Endothelial cell of umbilical vein (primary cell): ENCODE measurements around the gene MADCAM1. TPM values are rescaled to one million over a fixed set of nuclear protein-coding genes. Genes with fewer than 3 reads are reported as not detected.

Source experiments
- BruUV-seq: library from RNA; stranded (reverse); fragments of 400-500 nt; replicated peaks from 2 replicates; lab custom pipeline; 2021; lab: Mats Ljungman, UMichigan
- CTCF ChIA-PET: fragments of 300-600, 350-600 bp; sonication (Branson Sonifier 250); formaldehyde crosslinking; loops from one replicate; lab custom pipeline; 2021; ENCODE audit warnings: antibody characterized with exemption, inconsistent platforms; lab: Charles Lee
- POLR2A ChIA-PET: fragments of 300-600, 350-600 bp; sonication (Branson Sonifier 250); formaldehyde crosslinking; loops from one replicate; lab custom pipeline; 2021; ENCODE audit warnings: antibody characterized with exemption, inconsistent platforms; lab: Charles Lee
- DNase-seq: peaks from one replicate; pipeline ENCODE4 v3.0.0-alpha.2; 2011; ENCODE audit warnings: low read depth, low spot score
- FAIRE-seq: peaks from 2 replicates; lab custom pipeline; 2011; peaks lifted over from hg19 to GRCh38; lab: Jason Lieb, UNC
- H2AFZ ChIP-seq: 2 replicates; pipeline ENCODE4 v1.6.0; 2012; ENCODE audit warnings: low read depth, low read length, control low read depth, inconsistent platforms
- H3K27ac ChIP-seq: 2 replicates; pipeline ENCODE4 v1.5.1; 2011; ENCODE audit warnings: low read depth, mild to moderate bottlenecking, control low read depth, low read length, moderate library complexity; ENCODE audit not compliant: insufficient read depth
- H3K27me3 ChIP-seq, 2 experiments: 2 replicates each; pipeline versions ENCODE4 v1.6.0 to v1.6.1; 2011; ENCODE audit warnings: low read length in 2 of 2, mixed read lengths in 1 of 2; ENCODE audit not compliant: control insufficient read depth in 2 of 2, insufficient read depth in 2 of 2
- H3K36me3 ChIP-seq, 2 experiments: 2 replicates in 1 of 2; 3 replicates in 1 of 2; pipeline ENCODE4 v1.5.1; 2011; ENCODE audit warnings: low read length in 2 of 2, mild to moderate bottlenecking in 1 of 2, moderate library complexity in 1 of 2; ENCODE audit not compliant: control insufficient read depth in 2 of 2, insufficient read depth in 2 of 2; ENCODE audit errors: extremely low read depth in 1 of 2
- H3K4me1 ChIP-seq: 3 replicates; pipeline ENCODE4 v1.5.1; 2011; ENCODE audit warnings: mild to moderate bottlenecking, low read length; ENCODE audit not compliant: control insufficient read depth, insufficient read depth; ENCODE audit errors: extremely low read depth
- H3K4me2 ChIP-seq: 2 replicates; pipeline ENCODE4 v1.6.1; 2011; ENCODE audit warnings: low read length, control low read depth, mixed read lengths; ENCODE audit not compliant: insufficient read depth
- H3K4me3 ChIP-seq, 3 experiments: fragments of 200-600 bp in 1 of 3; sonication (generic), shearing (Covaris generic) in 1 of 3; replicated peaks in 1 of 3; 2 replicates each; pipeline ENCODE4 v1.5.1; 2011 to 2016; ENCODE audit warnings: control low read depth in 3 of 3, low read length in 3 of 3, mild to moderate bottlenecking in 2 of 3, inconsistent platforms in 1 of 3, low read depth in 1 of 3, moderate library complexity in 1 of 3; ENCODE audit not compliant: insufficient read depth in 1 of 3
- H3K79me2 ChIP-seq: 2 replicates; pipeline ENCODE4 v1.6.0; 2012; ENCODE audit warnings: low read length, inconsistent platforms; ENCODE audit not compliant: control insufficient read depth, insufficient read depth
- H3K9ac ChIP-seq: replicated peaks from 2 replicates; pipeline ENCODE3; 2011; ENCODE audit warnings: low read length, control low read depth; ENCODE audit not compliant: insufficient read depth; ENCODE audit errors: extremely low read depth
- H3K9me1 ChIP-seq: replicated peaks from 3 replicates; pipeline ENCODE4 v1.6.0; 2011; ENCODE audit warnings: mild to moderate bottlenecking, low read length; ENCODE audit not compliant: control insufficient read depth, insufficient read depth; ENCODE audit errors: extremely low read depth
- H3K9me3 ChIP-seq: replicated peaks from 2 replicates; pipeline ENCODE4 v1.5.1; 2012; ENCODE audit warnings: low read length, inconsistent platforms; ENCODE audit not compliant: control insufficient read depth, insufficient read depth
- H4K20me1 ChIP-seq: replicated peaks from 2 replicates; pipeline ENCODE3; 2011; ENCODE audit warnings: mild to moderate bottlenecking, low read length; ENCODE audit not compliant: control insufficient read depth, insufficient read depth; ENCODE audit errors: extremely low read depth
- CTCF ChIP-seq, 2 donors: IDR thresholded peaks; 1 replicate in 1 of 2; 2 replicates in 1 of 2; pipeline ENCODE4 v1.5.1; 2011; ENCODE audit warnings: low read length in 2 of 2, mild to moderate bottlenecking in 2 of 2, moderate library complexity in 2 of 2, control low read depth in 1 of 2, inconsistent platforms in 1 of 2, low read depth in 1 of 2; ENCODE audit not compliant: insufficient read depth in 1 of 2; ENCODE audit errors: extremely low read depth in 1 of 2
- EZH2 ChIP-seq: IDR thresholded peaks from 2 replicates; pipeline ENCODE4 v1.6.1; 2012; ENCODE audit warnings: borderline replicate concordance, low read depth, mild to moderate bottlenecking, moderate library complexity, low read length, inconsistent platforms; ENCODE audit not compliant: severe bottlenecking
- FOS ChIP-seq: IDR thresholded peaks from 2 replicates; pipeline ENCODE4 v1.6.1; 2011; ENCODE audit warnings: mild to moderate bottlenecking, low read length, moderate library complexity, borderline replicate concordance; ENCODE audit not compliant: insufficient read depth
- GATA2 ChIP-seq: IDR thresholded peaks from 2 replicates; pipeline ENCODE4 v1.7.0; 2011; ENCODE audit warnings: low read depth, mild to moderate bottlenecking, moderate library complexity, mixed read lengths, low read length; ENCODE audit not compliant: insufficient read length, insufficient read depth
- JUN ChIP-seq: IDR thresholded peaks from 2 replicates; pipeline ENCODE4 v1.6.1; 2011; ENCODE audit warnings: borderline replicate concordance, low read depth; ENCODE audit not compliant: insufficient read length, insufficient read depth
- MYC ChIP-seq: IDR thresholded peaks from one replicate; pipeline ENCODE4 v1.6.1; 2011; ENCODE audit warnings: mild to moderate bottlenecking, low read depth, low read length
- POLR2A ChIP-seq: IDR thresholded peaks from 2 replicates; pipeline ENCODE4 v1.6.1; 2012; ENCODE audit warnings: low read depth, mild to moderate bottlenecking, control low read depth, low read length
- POLR2AphosphoS5 ChIP-seq: IDR thresholded peaks from 2 replicates; pipeline ENCODE4 v1.6.1; 2012; ENCODE audit warnings: low read depth, mild to moderate bottlenecking, control low read depth, low read length, moderate library complexity; ENCODE audit not compliant: insufficient read depth
- dilution Hi-C: fragments of 300-500 bp; cut with MboI; formaldehyde crosslinking; loops from one replicate; pipeline ENCODE4 v1.15.0; 2019; ENCODE audit warnings: low sequenced_read_pairs; ENCODE audit not compliant: extremely low pct_ligation_motif_present
- intact Hi-C: fragments of 100-400 bp; cut with micrococcal nuclease; formaldehyde crosslinking; loops from one replicate; pipeline ENCODE4 v1.10.0; 2022
- polyA plus RNA-seq, 4 experiments: library from polyadenylated mRNA; depleted of rRNA in 3 of 4; stranded (reverse) in 3 of 4; unstranded in 1 of 4; fragments of >200 nt; gene quantifications; 2 replicates each; pipeline versions ENCODE4 v1.2.1 to v1.2.3, GENCODE V29; 2011 to 2012; ENCODE audit warnings: missing spikeins in 1 of 4
- total RNA-seq: library from RNA; stranded (reverse); gene quantifications from 2 replicates; pipeline ENCODE4 v1.2.3, GENCODE V29; 2021
- TF ChIP-seq, protein P1 (sequence below): IDR thresholded peaks from 2 replicates; pipeline ENCODE4 v1.6.1; 2011; ENCODE audit not compliant: insufficient read depth, insufficient read length

Gene MADCAM1
- total and polyA plus RNA-seq, 2 donors (not counting 3 experiments of a cell fraction or from before 2014, with no cell fraction given): 0.07 to 0.31 TPM

DNA sequence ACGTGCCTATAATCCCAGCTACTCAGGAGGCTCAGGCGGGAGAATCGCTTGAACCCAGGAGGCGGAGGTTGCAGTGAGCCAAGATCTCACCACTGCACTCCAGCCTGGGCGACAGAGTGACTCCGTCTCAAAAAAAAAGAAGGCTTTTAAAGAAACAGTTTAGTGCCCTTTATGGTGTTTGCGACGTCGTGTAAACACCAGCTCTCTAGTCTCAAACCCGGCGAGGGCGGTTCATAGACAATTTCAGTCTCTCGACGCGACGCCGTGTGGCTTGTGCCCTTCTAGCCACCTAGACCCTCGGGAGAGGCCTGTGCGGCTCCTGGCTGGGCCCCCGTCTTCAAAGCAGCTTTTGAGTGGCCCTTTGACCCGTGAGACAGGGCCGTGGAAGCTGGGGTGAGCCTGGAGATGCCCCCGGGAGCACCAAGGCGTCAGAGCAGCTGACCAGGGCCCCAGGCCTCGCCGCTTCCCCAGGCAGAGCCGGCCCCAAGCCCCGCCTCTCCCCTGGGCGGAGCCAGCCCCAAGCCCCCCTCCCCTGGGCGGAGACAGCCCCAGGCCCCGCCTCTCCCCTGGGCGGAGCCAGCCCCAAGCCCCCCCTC lies 5.0 kb upstream of the MADCAM1 start:
- H3K79me2 ChIP-seq: no peaks in the 10 kb centered on the region
- peaks cover 7% of the 10 kb centered on the region for H3K4me1 ChIP-seq
- H3K4me3 ChIP-seq: no peak overlapping the region
- FAIRE-seq: no peak
- no peak overlapping the region for H2AFZ ChIP-seq
- no peaks in the 10 kb centered on the region for H3K9me1 ChIP-seq
- H3K36me3 ChIP-seq: no peaks in the 10 kb centered on the region
- no peaks in the 10 kb centered on the region for H3K27me3 ChIP-seq
- DNase-seq: no peak
- no peak overlapping the region for H3K4me2 ChIP-seq
- intact Hi-C loops: no loop called here
- BruUV-seq: no TSS peak
- ChIA-PET CTCF (interaction anchor here (0.6 to 1.5 kb wide), 3 partner anchors 15 to 35 kb away, joined by 3 to 6 read pairs (median 5); no protein-coding TSS in a partner anchor), POLR2A (no interaction called here)
- dilution Hi-C loops: no loop called here
- no peak overlapping the region for H3K27ac ChIP-seq
- H3K9me3 ChIP-seq: no peaks in the 10 kb centered on the region
- TF ChIP-seq MYC (no peak), JUN (no peak), POLR2A (no peak), POLR2AphosphoS5 (no peak), FOS (no peak), EZH2 (no peak), CTCF (IDR thresholded peaks at IDR 0.05; ENCODE audit: extremely low read depth in 1 of 2, insufficient read depth in 1 of 2, low read depth in 1 of 2, low read length in 2 of 2) (no peak), GATA2 (no peak)
- TF ChIP-seq, protein P1, sequence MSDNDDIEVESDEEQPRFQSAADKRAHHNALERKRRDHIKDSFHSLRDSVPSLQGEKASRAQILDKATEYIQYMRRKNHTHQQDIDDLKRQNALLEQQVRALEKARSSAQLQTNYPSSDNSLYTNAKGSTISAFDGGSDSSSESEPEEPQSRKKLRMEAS: no peak
- H3K9ac ChIP-seq: no peak overlapping the region
- no peaks in the 10 kb centered on the region for H4K20me1 ChIP-seq
